Fibroblast of gingiva (primary cell): ENCODE measurements around the gene LRIT2.

Experiments
- DNase-seq: peaks from one replicate; pipeline ENCODE4 v3.0.0-alpha.2; 2011; ENCODE audit warnings: low read depth

The LRIT2 gene

GRCh38 chr10:84225427-84226173 lies at the start of gene LRIT2:
Gene LRIT2, minus strand, starts transcription at chr10:84225544. Its CDS starts 24 bp downstream, at chr10:84225520.
- DNase-seq: no peak

DNA sequence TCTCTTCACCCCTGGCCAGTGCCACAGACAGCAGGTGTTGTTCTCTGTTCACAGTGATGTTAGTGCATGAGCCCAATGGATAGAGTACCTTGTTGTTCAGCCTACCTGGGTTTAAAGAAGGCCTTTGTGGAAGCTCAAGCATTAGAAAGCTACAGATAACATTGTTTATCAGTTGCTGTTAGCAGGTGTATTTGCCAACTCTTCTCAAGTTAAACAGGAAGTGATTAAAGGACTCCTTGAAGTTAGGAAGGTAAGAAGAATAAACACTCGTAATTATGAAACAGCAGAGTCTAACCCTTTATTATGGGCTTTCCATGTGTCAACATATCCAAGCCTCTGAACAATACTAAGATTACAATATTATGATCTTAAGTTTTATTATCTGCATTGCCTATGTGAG lies 45.4 kb upstream of the LRIT2 start:
- no peak for DNase-seq

DNA sequence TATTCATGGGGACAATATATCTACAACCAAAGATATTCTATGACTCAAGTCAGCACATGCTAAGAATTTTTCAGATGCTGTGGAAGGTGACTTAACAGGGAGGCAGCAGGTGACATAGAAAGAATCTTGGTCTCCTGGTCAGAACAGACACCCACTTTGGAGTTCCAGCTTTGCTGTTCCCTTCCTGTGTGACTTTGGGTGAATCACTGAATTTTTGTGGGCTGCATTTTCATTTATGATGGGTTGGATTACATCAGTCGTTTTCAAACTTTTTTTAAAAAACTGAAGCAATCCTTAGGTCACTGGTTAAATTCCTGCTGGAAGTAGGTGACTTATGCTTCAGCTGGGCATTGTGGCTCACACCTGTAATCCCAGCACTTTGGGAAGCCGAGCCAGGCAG lies 44.4 kb upstream of the LRIT2 start:
- DNase-seq: peak; percentile 56

DNA sequence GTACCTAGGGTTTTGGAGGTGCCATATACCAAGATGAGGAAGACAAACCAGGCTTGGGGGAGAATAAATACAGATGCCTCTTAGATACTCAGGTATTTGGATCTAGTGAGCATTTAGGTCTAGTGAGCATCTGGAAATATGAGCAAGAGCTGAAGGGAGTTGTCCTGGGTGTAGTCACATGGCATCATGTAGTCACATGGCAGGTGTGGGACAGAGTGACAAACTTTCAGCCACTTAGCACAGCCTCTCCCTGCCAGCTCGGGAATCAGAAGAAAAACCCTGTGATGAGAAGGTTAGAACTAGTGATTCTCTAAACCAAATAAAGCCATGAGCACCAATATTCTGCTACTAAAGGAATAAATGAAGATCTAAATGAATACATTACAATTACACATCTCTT lies 43.8 kb upstream of the LRIT2 start:
- no peak for DNase-seq

- peak; percentile 22 for DNase-seq
These were observed 42.3 kb upstream of the LRIT2 start for GRCh38 chr10:84267503-84268126.

DNA sequence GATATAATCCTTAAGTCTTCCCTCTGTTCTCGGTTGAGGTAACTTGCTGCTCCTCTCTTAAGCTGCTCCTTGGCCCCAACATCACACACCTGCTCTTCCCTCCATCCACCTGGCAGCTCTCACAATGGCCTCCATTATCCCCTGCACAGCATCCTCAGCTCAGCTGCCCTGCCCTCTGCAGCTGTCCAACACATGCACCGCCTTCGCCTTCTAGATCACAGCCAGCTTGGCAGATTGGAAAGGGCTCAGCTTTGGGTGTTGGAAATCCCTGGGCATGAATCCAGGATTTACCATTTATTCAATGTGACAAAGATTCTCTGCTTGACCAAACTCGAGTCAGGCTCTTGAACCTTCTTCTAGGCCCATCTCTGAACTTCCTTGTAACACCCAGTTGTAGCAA lies 40.1 kb upstream of the LRIT2 start:
- DNase-seq: no peak

- peak; percentile 48 for DNase-seq
These were observed 39.3 kb upstream of the LRIT2 start for GRCh38 chr10:84264611-84265141.

DNA sequence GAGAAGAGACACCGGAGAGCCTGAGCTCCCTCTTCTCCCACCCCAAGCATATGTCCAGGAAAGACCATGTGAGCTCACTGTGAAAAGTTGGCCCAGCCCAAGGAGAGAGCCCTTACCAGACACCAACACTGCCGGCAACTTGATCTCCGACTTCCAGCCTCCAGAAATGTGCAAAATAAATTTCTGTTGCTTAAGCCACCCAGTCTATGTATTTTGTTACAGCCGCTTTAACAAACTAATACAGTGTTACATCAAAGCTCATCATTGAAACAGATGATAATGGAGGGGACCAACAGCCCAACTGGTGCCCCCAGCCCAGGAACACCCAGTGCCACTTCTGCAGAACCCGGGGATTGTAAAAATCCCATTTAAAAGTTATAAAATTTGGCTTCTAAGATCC lies 38.4 kb upstream of the LRIT2 start:
- no peak for DNase-seq

DNA sequence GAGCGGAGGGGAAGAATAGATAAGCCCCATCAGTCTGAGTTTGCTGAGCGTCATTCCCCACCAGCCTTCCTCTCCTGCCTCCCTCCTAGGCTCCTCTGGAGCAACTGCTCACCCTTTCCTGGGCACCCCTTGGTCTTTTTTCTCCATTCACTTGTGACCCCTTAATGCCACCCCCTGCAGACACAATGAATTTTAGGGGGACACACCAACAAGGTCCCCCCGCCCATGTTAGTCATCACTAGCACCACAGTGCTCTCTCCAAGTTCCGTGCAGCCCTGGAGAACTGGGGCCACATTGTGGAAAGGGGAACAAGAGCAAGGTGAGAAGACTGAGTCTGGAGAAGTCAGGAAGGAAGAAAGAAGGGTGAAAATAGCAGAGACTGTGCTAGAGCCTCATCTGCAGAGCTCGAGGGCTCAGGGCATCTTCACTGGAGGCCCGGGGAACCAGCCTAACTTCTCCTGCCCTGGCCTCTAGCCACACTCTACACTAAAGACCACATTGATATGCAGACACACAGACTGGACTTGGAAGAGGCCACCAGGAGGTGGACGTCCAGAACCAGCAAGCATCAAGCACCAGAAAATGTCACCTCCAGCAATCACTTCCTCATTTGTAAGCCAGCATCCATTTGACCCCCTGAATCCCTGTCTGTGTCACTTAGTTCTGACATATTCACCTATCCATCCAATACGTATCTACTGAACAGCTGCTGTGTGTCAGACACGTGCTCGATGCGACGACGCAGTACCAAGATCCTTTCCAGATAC lies 37.0 kb upstream of the LRIT2 start:
- DNase-seq: no peak

DNA sequence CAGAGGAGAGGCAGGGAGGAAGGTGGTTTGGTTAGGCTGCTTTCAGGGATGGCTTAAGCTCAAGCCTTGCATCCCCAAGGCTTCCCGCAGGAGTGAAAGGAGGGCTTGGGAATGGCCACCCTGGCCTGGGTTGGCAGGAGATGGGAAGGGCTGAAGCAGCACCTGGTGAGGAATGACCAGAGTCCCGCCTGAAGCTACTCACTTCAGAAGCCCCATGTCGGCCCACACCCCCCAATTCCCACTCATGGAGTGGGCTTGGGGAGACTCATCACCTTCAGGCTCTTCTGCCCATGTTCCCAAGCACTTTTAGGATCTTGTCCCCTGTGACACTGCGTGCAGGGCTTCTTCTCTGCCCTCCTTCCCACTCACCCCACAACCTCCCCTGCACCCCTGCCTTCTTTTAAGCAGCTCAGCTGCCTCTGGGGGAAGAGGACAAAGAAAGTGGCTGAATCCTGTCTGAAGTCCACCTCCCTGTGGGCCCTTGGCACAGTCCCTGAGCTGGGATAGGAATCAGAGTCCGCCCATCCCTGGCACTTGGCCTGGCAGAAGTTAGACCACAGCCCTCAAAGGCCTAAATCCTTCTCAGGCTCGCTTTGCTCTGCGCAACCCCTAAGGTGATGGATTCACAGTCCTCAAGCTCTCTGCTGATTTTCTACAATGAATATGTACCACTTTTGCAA lies 36.0 kb upstream of the LRIT2 start:
- DNase-seq: no peak

DNA sequence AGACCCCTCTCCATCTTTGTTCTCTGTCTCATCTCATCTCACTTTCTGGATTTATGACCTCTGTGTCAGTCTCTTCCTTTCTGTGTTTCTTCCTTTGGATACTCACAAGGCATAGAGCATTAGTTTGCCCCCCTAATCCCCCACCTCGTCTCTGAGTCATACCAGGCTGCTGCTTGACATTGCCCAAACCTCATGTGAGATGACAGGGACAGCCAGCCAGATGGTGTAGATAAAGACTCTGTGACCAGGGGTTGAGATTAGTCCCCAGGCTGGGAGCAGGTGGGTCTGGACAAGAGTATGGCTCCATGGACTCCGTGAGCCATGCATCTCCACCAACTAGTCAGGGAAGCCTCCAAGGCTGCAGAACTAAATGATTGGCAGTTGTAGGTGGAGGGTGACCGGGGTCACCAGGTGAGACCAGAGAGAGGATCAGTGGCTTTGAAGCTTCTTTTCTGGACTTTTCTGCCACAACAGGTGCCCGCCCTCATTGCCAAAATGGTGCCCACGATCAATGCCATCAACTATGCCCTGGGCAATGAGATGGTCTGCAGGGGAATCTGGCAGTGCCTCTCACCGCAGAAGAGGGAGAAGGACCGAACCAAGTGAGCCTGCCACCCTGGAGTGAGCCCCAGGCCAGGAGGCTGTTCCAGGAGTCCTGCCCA lies 32.8 kb upstream of the LRIT2 start:
- no peak for DNase-seq

- no peak for DNase-seq
These were observed 32.1 kb upstream of the LRIT2 start for GRCh38 chr10:84257343-84258020.

DNA sequence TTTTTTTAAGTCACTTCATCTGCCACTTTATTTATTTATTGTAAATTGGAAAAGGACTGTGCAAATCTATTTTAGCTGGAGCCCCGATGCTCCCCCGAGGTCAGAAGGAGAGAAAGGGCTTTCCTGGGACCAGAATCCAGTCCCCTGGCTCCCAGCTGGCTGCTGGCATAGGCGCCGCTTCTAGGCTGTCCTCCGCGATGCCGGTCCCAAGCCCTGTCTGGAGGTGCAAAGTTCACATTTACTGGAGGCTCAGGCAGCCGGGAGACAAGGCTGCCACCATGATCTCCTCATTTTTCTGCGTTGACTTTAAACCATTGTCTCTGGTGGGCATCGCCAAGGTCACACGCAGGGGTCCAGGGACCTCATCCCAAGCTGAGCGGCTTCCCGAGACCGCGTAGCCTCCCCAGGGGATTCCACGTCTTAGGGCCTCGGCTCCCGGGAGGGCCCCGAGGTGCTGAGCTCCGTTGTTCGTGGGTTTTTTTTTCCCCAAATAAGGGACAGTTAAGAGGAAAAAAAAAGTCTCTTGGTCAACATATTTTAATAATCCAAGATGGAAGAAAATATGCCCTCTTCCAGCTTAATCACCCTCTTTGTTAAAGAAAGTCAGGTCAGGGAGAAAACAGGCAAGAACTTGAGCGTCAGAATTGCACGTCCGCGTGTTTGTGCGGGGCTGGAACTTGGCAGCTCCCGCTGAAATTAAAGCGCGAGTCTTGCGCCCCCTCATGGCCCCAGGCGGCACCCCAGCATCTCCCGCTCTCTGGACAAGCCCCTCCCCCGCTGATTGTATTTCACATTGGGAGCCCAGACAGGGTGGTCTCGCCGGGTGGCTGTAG lies 31.4 kb upstream of the LRIT2 start:
- DNase-seq: peak; percentile 16

DNA sequence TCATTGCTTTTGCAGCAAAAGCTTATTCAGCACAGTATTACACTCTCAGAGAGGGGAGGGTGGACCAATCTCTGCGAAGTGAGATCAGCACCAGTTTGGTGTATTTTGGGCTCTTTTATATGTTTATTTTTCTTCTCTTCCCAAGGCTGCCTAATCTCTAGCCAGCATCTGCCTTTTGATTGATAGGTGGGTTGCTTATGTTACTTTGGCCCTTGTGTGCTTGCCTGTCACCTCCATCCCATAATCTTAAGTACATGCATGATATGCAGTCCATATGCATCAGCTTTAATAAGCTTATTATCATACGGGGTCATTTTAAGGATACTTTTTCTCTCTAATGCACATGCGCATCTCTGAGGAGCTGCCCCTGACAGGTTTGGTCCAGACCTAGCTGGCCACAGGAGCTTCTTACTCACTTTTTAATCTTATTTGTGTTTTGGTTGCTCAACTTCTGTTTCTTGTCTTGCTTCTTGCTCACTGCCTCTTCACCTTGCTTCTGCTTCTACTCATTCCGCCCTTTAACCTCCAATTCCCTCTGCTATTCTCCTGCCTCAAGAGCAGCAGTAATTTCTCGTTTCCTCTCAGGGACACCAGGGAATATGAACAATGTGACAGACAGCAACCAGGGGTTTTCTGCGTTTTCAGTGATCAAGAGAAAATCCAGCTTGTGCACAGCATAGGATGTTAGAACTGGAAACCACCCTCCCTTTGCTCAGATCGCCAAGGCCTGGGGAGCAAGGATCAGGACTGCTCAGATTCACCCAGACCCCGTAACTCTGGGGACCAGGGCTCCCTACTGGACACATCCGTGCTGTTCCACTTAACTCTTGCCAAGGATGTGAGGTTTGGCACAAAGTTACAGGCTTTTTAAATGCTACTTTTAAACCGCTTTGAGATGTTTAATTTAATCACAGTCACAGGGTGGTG lies 29.5 kb upstream of the LRIT2 start:
- DNase-seq: no peak

GRCh38 chr10:84248794-84249193 lies 23.4 kb upstream of the LRIT2 start:
- no peak for DNase-seq

GRCh38 chr10:84247496-84247895 lies 22.2 kb upstream of the LRIT2 start:
- DNase-seq: no peak

DNA sequence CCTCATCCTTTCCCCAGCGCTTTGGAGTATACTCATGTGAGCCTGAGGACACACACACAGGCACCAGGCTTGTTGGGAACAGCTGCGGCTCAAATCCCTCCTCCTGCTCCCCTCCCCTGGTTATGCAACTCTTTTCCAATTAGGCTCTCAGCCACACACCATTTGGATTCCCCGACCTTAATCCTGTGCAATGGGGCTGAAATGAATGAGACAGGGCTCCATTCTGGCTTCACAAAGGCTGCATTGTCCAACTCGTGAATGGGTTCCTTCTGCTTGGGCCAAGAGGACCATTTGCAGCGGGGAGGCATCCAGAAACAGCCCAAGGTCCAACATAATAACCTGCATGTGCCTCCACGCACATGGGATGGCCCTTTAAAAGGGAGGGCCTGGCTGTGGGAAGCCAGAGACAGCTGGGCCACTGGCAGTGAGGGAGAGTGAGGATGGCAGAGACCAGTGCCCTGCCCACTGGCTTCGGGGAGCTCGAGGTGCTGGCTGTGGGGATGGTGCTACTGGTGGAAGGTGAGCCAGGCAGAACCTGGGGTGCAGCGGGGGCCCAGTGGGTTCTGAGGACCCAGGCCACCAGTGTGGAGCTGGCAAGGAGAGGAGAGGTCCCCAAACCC lies 19.4 kb upstream of the LRIT2 start, which contains the start of gene RGR:
TSS of gene RGR (plus strand) at position 403 of the 620 bp plus-strand sequence. CDS start at position 441, 38 bp downstream.
- DNase-seq: no peak

GRCh38 chr10:84243759-84244158 lies 18.4 kb upstream of the LRIT2 start:
- DNase-seq: no peak
